ENCODE results near the gene HEXD.

GRCh38 chr17:82463391-82463790 lies 45.2 kb downstream of the HEXD start:
- TF ChIP-seq POLR2AphosphoS5 (IDR thresholded peaks at IDR 0.05; ENCODE audit: borderline replicate concordance, low read depth, low read length) (no peak), EZH2 (IDR thresholded peaks at IDR 0.05) (no peak), FOXP2 (optimal IDR thresholded peaks at IDR 0.05; ENCODE audit: control extremely low read depth, extremely low read length, insufficient read depth) (no peak)

Measured in SK-N-MC (cell line).